ENCODE measurements around the gene HADHA. TPM values are rescaled to one million over a fixed set of nuclear protein-coding genes. Genes with fewer than 3 reads are reported as not detected.

The HADHA gene
- polyA plus RNA-seq, 1 of the 3 experiments (the other 2 are of a cell fraction): 64.3 TPM

- peak within 1 kb of the TSS; percentile 42 to 54; a peak in 3 of 4 replicates for H3K4me3 ChIP-seq (ENCODE audit: low read depth in 2 of 2, low read length in 1 of 2)
- no peak within 1 kb of the TSS for H3K27ac ChIP-seq (ENCODE audit: low read depth in 2 of 2, low read length in 1 of 2)
- H3K79me2 ChIP-seq (ENCODE audit: insufficient read depth): no peaks in the 10 kb centered on the region
- peak; percentile 99 for DNase-seq
- peak within 1 kb of the TSS; percentile 80; the same call in 1 of the 2 replicates for H2AFZ ChIP-seq (ENCODE audit: low read depth)
- peaks cover 0 to 12% of the 10 kb centered on the region in 2 experiments; a peak in 1 of 4 replicates for H3K4me1 ChIP-seq (ENCODE audit: control insufficient read depth in 1 of 2, insufficient read depth in 2 of 2, low read depth in 1 of 2, low read length in 1 of 2)
- H3K4me2 ChIP-seq: peak within 1 kb of the TSS; percentile 63; the same call in 1 of the 2 replicates
- H3K9me3 ChIP-seq: no peaks in the 10 kb centered on the region
- H3K9ac ChIP-seq: no peak within 1 kb of the TSS; the same call in 1 of the 2 replicates
- H4K20me1 ChIP-seq (ENCODE audit: insufficient read depth): no peaks in the 10 kb centered on the region
- H3K9me2 ChIP-seq: no peaks in the 10 kb centered on the region
- TF ChIP-seq GATA2 (CRISPR knock-in tag; IDR thresholded peaks at IDR 0.05): no peak
- TF ChIP-seq USF1 (IDR thresholded peaks at IDR 0.05; ENCODE audit: borderline replicate concordance, low read depth): peak; percentile 31; the same call in 1 of the 2 replicates
- CTCF ChIA-PET: interaction anchor here (1.0 to 1.2 kb wide), 4 partner anchors 28 to 222 kb away, joined by 3 to 5 read pairs (median 3); no protein-coding TSS in a partner anchor
- no peaks in the 10 kb centered on the region for H3K36me3 ChIP-seq (replicated peaks in 1 of 2; ENCODE audit: control insufficient read depth in 1 of 2, insufficient read depth in 2 of 2, low read length in 1 of 2)
- no peaks in the 10 kb centered on the region for H3K27me3 ChIP-seq (ENCODE audit: insufficient read depth)
- POLR2A ChIA-PET: interaction anchor here (0.6 to 1.1 kb wide), 2 partner anchors 8 to 294 kb away, joined by 3 read pairs; partner anchors contain the start of gene ASXL2
- no peaks in the 10 kb centered on the region for H3F3A ChIP-seq (replicated peaks; ENCODE audit: insufficient read depth)
- 4% methylated on average over 54 of the region's 102 CpGs for WGBS (ENCODE audit: low lambda C conversion rate)
Measured at GRCh38 chr2:26172871-26173775, 71.3 kb downstream of the HADHA start, which contains the start of gene GAREM2. TSS of gene GAREM2 (plus strand) at chr2:26173088. CDS start at chr2:26173221, 133 bp downstream.

DNA sequence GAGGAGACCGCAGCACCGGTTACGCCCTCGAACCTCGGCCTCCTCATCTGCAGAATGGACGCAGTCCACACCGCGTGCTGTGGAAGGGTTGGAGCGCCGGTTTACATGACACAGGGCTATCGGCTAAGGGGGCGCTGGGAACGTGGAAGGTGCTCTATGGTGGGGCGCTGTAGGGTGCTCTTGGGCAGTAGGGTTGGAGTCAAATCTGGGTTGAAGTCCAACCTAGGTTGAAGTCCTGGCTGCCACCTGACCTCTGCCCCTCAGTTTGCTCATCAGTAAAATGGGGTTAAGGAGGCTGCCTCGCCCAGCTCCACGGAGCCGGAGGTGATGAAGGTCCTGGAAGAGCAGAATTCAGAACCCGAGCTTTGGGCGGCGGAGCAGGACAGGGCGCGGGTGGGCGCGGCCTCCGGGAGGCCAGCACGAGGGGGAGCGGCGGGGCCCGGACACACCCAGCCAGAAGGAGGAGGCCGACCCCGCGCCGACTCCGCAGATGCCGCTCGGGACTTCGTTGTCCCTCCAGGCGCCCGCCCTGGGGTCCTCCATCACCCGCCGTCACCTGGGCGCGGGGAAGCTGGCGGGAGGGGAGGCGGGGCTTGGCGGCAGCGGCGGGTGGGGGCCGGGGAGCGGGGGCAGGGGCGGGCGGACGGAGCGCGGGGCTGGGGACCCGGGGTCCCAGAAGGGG, 72.1 kb downstream of the HADHA start:
- Histone ChIP-seq H3K4me1 (ENCODE audit: control insufficient read depth in 1 of 2, insufficient read depth in 2 of 2, low read depth in 1 of 2, low read length in 1 of 2) (peaks cover 0 to 12% of the 10 kb centered on the region in 2 experiments; a peak in 1 of 4 replicates), H3K36me3 (replicated peaks in 1 of 2; ENCODE audit: control insufficient read depth in 1 of 2, insufficient read depth in 2 of 2, low read length in 1 of 2) (no peaks in the 10 kb centered on the region), H3K4me2 (no peak overlapping the region), H3K9me3 (no peaks in the 10 kb centered on the region), H3K27ac (ENCODE audit: low read depth in 2 of 2, low read length in 1 of 2) (no peak overlapping the region), H3K79me2 (ENCODE audit: insufficient read depth) (no peaks in the 10 kb centered on the region), H3K27me3 (ENCODE audit: insufficient read depth) (no peaks in the 10 kb centered on the region), H3K9me2 (no peaks in the 10 kb centered on the region), H3K4me3 (ENCODE audit: low read depth in 2 of 2, low read length in 1 of 2) (peak overlapping the region; percentile 25 to 43; a peak in 3 of 4 replicates), H3K9ac (no peak overlapping the region), H4K20me1 (ENCODE audit: insufficient read depth) (no peaks in the 10 kb centered on the region), H3F3A (replicated peaks; ENCODE audit: insufficient read depth) (no peaks in the 10 kb centered on the region), H2AFZ (ENCODE audit: low read depth) (peak overlapping the region; percentile 70; the same call in 1 of the 2 replicates)
- WGBS (ENCODE audit: low lambda C conversion rate): 55% methylated on average over 23 of the region's 56 CpGs
- CTCF ChIA-PET: interaction anchor here (0.8 to 1.2 kb wide), 7 partner anchors 18 to 390 kb away, joined by 3 to 5 read pairs (median 3); a partner anchor contains a TSS
- no peak for DNase-seq
- TF ChIP-seq SMC3 (IDR thresholded peaks at IDR 0.05; ENCODE audit: low read depth, low read length) (no peak), RAD21 (IDR thresholded peaks at IDR 0.05; ENCODE audit: low read length) (no peak), CHD2 (IDR thresholded peaks at IDR 0.05; ENCODE audit: low read length, partially characterized antibody) (no peak), USF2 (IDR thresholded peaks at IDR 0.05; ENCODE audit: borderline replicate concordance, low read depth, low read length) (no peak), GABPA (IDR thresholded peaks at IDR 0.05; ENCODE audit: low read depth) (no peak), FOSL2 (IDR thresholded peaks at IDR 0.05; ENCODE audit: borderline replicate concordance, low read depth) (no peak), RFX5 (IDR thresholded peaks at IDR 0.05; ENCODE audit: low read length) (no peak), ELF1 (IDR thresholded peaks at IDR 0.05) (no peak), RXRA (IDR thresholded peaks at IDR 0.05; ENCODE audit: borderline replicate concordance, low read depth) (no peak)
- POLR2A ChIA-PET: interaction anchor here (0.6 to 1.1 kb wide), 2 partner anchors 9 to 294 kb away, joined by 3 read pairs; partner anchors contain the start of gene ASXL2

Data from SK-N-SH (cell line).